ENCODE results near the gene TMEM178B. TPM values are rescaled to one million over a fixed set of nuclear protein-coding genes. Genes with fewer than 3 reads are reported as not detected.

Gene TMEM178B
- total and polyA plus RNA-seq, 2 donors (not counting 1 experiment from before 2014, with no cell fraction given) = 0.28 to 0.96 TPM

DNA sequence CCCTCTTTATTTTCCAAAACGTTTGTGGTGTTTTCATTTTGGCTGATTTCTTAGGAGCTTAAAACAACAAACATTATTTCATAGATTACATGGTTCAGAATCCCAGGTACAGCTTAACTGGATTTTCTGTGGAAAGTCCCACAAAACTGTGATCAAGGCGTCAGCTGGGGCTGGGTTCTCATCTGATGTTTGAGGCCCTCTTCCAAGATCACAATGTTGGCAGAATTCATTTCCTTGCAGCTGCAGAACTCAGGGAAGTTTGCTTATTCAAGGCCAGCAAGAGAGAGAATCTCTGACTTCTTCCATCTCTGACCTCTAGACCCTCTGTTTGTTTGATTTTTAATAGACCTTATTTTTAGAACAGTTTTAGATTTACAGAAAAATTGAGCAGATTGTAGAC, 368.9 kb downstream of the TMEM178B start:
- Histone ChIP-seq H3K4me2 (replicated peaks; ENCODE audit: low read depth, low read length, poor library complexity, severe bottlenecking) (no peak overlapping the region), H3K27ac (ENCODE audit: low read length in 2 of 2) (no peak overlapping the region), H3K36me3 (replicated peaks in 1 of 2; ENCODE audit: control extremely low read depth in 1 of 2, control insufficient read depth in 1 of 2, extremely low read depth in 1 of 2, insufficient read depth in 2 of 2, low read length in 1 of 2) (no peaks in the 10 kb centered on the region), H3K9me3 (ENCODE audit: control extremely low read depth in 1 of 3, control insufficient read depth in 2 of 3, insufficient read depth in 1 of 3, low read length in 2 of 3) (no peaks in the 10 kb centered on the region), H3K9ac (ENCODE audit: low read length) (no peak overlapping the region), H3K4me3 (ENCODE audit: control extremely low read depth in 1 of 5, extremely low read depth in 1 of 5, insufficient read depth in 1 of 5, low read depth in 2 of 5, low read length in 4 of 5) (no peak overlapping the region), H3K4me1 (ENCODE audit: control insufficient read depth in 2 of 2, insufficient read depth in 2 of 2, low read length in 2 of 2) (no peaks in the 10 kb centered on the region), H4K20me1 (ENCODE audit: control insufficient read depth, insufficient read depth, low read length, poor library complexity, severe bottlenecking) (no peaks in the 10 kb centered on the region), H3K79me2 (ENCODE audit: control insufficient read depth, insufficient read depth, low read length) (no peaks in the 10 kb centered on the region), H2AFZ (ENCODE audit: insufficient read depth, low read depth, low read length, poor library complexity, severe bottlenecking) (no peak overlapping the region), H3K27me3 (replicated peaks in 1 of 4; ENCODE audit: control extremely low read depth in 1 of 4, control insufficient read depth in 3 of 4, insufficient read depth in 4 of 4, low read length in 3 of 4) (peaks cover 0 to 4% (median 0%) of the 10 kb centered on the region in 4 experiments)
- H3K4me1 Mint-ChIP-seq = no peaks in the 10 kb centered on the region
- no peaks in the 10 kb centered on the region for H3K9me3 Mint-ChIP-seq (ENCODE audit: insufficient read depth)
- TF ChIP-seq EZH2 (IDR thresholded peaks at IDR 0.05; ENCODE audit: borderline replicate concordance, insufficient read depth, low read depth, low read length, poor library complexity, severe bottlenecking) = no peak
- TF ChIP-seq, protein P1, sequence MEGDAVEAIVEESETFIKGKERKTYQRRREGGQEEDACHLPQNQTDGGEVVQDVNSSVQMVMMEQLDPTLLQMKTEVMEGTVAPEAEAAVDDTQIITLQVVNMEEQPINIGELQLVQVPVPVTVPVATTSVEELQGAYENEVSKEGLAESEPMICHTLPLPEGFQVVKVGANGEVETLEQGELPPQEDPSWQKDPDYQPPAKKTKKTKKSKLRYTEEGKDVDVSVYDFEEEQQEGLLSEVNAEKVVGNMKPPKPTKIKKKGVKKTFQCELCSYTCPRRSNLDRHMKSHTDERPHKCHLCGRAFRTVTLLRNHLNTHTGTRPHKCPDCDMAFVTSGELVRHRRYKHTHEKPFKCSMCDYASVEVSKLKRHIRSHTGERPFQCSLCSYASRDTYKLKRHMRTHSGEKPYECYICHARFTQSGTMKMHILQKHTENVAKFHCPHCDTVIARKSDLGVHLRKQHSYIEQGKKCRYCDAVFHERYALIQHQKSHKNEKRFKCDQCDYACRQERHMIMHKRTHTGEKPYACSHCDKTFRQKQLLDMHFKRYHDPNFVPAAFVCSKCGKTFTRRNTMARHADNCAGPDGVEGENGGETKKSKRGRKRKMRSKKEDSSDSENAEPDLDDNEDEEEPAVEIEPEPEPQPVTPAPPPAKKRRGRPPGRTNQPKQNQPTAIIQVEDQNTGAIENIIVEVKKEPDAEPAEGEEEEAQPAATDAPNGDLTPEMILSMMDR (IDR thresholded peaks at IDR 0.05) = no peak
- POLR2A ChIA-PET = no interaction called here
- ATAC-seq (ENCODE audit: low read depth) (no peak), DNase-seq (no peak)
- intact Hi-C loops (cut with micrococcal nuclease) = no loop called here
- H3K4me3 Mint-ChIP-seq = no peak overlapping the region
- WGBS (ENCODE audit: insufficient coverage) = 100% methylated on average over 1 of the region's 2 CpGs
- H3K27ac Mint-ChIP-seq = no peak overlapping the region
- H3K27me3 Mint-ChIP-seq = peaks cover 18% of the 10 kb centered on the region
- CTCF ChIA-PET = no interaction called here

DNA sequence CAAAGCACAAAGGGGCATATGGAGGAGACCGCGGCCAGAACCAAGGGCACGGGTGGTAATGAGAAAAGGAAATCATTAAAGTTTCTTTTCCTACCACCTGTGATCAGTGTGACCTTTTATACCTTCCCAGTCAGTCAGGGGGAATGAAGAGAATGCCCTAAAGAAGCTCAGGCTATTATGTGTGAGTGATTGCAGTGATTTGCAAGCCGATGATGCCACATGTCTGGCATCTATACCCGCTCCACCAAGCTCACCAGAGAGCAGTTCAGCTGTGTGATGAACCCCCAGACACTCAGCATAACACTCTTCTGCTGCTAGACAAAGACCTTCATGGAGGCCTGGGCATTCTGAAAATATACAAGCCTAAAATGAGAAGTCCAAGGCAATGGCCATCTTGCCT, 371.1 kb downstream of the TMEM178B start:
- H3K4me2 ChIP-seq (replicated peaks; ENCODE audit: low read depth, low read length, poor library complexity, severe bottlenecking) = no peak overlapping the region
- ChIA-PET CTCF (no interaction called here), POLR2A (no interaction called here)
- TF ChIP-seq, protein P1 (IDR thresholded peaks at IDR 0.05) = no peak
- TF ChIP-seq EZH2 (IDR thresholded peaks at IDR 0.05; ENCODE audit: borderline replicate concordance, insufficient read depth, low read depth, low read length, poor library complexity, severe bottlenecking) = no peak
- H3K27me3 ChIP-seq (replicated peaks in 1 of 4; ENCODE audit: control extremely low read depth in 1 of 4, control insufficient read depth in 3 of 4, insufficient read depth in 4 of 4, low read length in 3 of 4) = peaks cover 0 to 4% (median 0%) of the 10 kb centered on the region in 4 experiments
- no CpG with 5 or more reads among the region's 5 CpGs for WGBS (ENCODE audit: insufficient coverage)
- no peaks in the 10 kb centered on the region for H3K4me1 ChIP-seq (ENCODE audit: control insufficient read depth in 2 of 2, insufficient read depth in 2 of 2, low read length in 2 of 2)
- peaks cover 23% of the 10 kb centered on the region for H3K27me3 Mint-ChIP-seq
- H3K4me3 Mint-ChIP-seq = no peak overlapping the region
- H3K27ac ChIP-seq (ENCODE audit: low read length in 2 of 2) = no peak overlapping the region
- H3K4me1 Mint-ChIP-seq = no peaks in the 10 kb centered on the region
- H3K9me3 ChIP-seq (ENCODE audit: control extremely low read depth in 1 of 3, control insufficient read depth in 2 of 3, insufficient read depth in 1 of 3, low read length in 2 of 3) = no peaks in the 10 kb centered on the region
- no peaks in the 10 kb centered on the region for H3K36me3 ChIP-seq (replicated peaks in 1 of 2; ENCODE audit: control extremely low read depth in 1 of 2, control insufficient read depth in 1 of 2, extremely low read depth in 1 of 2, insufficient read depth in 2 of 2, low read length in 1 of 2)
- H3K27ac Mint-ChIP-seq = no peak overlapping the region
- no peak for ATAC-seq (ENCODE audit: low read depth)
- intact Hi-C loops (cut with micrococcal nuclease) = no loop called here
- no peaks in the 10 kb centered on the region for H3K79me2 ChIP-seq (ENCODE audit: control insufficient read depth, insufficient read depth, low read length)
- no peak overlapping the region for H3K4me3 ChIP-seq (ENCODE audit: control extremely low read depth in 1 of 5, extremely low read depth in 1 of 5, insufficient read depth in 1 of 5, low read depth in 2 of 5, low read length in 4 of 5)
- no peak for DNase-seq
- H4K20me1 ChIP-seq (ENCODE audit: control insufficient read depth, insufficient read depth, low read length, poor library complexity, severe bottlenecking) = no peaks in the 10 kb centered on the region
- H3K9me3 Mint-ChIP-seq (ENCODE audit: insufficient read depth) = no peaks in the 10 kb centered on the region
- H3K9ac ChIP-seq (ENCODE audit: low read length) = no peak overlapping the region
- no peak overlapping the region for H2AFZ ChIP-seq (ENCODE audit: insufficient read depth, low read depth, low read length, poor library complexity, severe bottlenecking)

All from B cell (primary cell).